PC-3 (cell line): Measurements from ENCODE around the gene SAFB. TPM values are rescaled to one million over a fixed set of nuclear protein-coding genes. Genes with fewer than 3 reads are reported as not detected.

Experiments used
- ATAC-seq: fragments of 200-7000 bp; cut with Tn5 transposase; 2 replicates; pipeline ENCODE4 v1.9.1; 2020; ENCODE audit warnings: mild to moderate bottlenecking, moderate library complexity
- BruUV-seq: library from RNA; stranded (reverse); fragments of 400-500 nt; replicated peaks from 2 replicates; lab custom pipeline; 2021; lab: Mats Ljungman, UMichigan
- CTCF ChIA-PET: fragments of 300-600 bp; sonication (Branson Sonifier 250); formaldehyde crosslinking; loops from one replicate; lab custom pipeline; 2022; ENCODE audit warnings: antibody characterized with exemption; lab: Charles Lee
- POLR2A ChIA-PET: fragments of 300-600 bp; sonication (Branson Sonifier 250); formaldehyde crosslinking; loops from one replicate; lab custom pipeline; 2022; ENCODE audit warnings: antibody characterized with exemption; ENCODE audit not compliant: unreplicated experiment; lab: Charles Lee
- DNase-seq: peaks from one replicate; pipeline ENCODE4 v3.0.0-alpha.2; 2015
- H2AFZ ChIP-seq: fragments of 300-600 bp; sonication (generic); 2 replicates; pipeline ENCODE4 v1.6.0; 2016; ENCODE audit warnings: antibody characterized with exemption, low read length
- H3F3A ChIP-seq: fragments of 300-600 bp; sonication (generic); one replicate; pipeline ENCODE4 v1.6.0; 2017; ENCODE audit warnings: antibody characterized with exemption, low read length, control low read depth, mild to moderate bottlenecking; ENCODE audit not compliant: unreplicated experiment
- H3K27ac ChIP-seq: fragments of 300-600 bp; sonication (generic); 2 replicates; pipeline ENCODE4 v1.5.1; 2016; ENCODE audit warnings: mild to moderate bottlenecking, low read length
- H3K27me3 ChIP-seq: fragments of 300-600 bp; sonication (generic); 2 replicates; pipeline ENCODE4 v1.6.1; 2016; ENCODE audit warnings: low read length, mixed read lengths
- H3K36me3 ChIP-seq: fragments of 300-600 bp; sonication (generic); 2 replicates; pipeline ENCODE4 v1.6.1; 2016; ENCODE audit warnings: low read depth, mixed run types, low read length, mixed read lengths
- H3K4me1 ChIP-seq: fragments of 300-600 bp; sonication (generic); 2 replicates; pipeline ENCODE4 v1.5.1; 2016; ENCODE audit warnings: low read length; ENCODE audit not compliant: insufficient read depth
- H3K4me2 ChIP-seq: fragments of 300-600 bp; sonication (generic); 2 replicates; pipeline ENCODE4 v1.6.0; 2016; ENCODE audit warnings: low read length
- H3K4me3 ChIP-seq: fragments of 300-600 bp; sonication (generic); 2 replicates; pipeline ENCODE4 v1.5.1; 2016; ENCODE audit warnings: mild to moderate bottlenecking, low read length, mixed read lengths
- H3K79me2 ChIP-seq: fragments of 300-600 bp; sonication (generic); 2 replicates; pipeline ENCODE4 v1.6.1; 2017; ENCODE audit warnings: low read length, mixed read lengths
- H3K9ac ChIP-seq: fragments of 300-600 bp; sonication (generic); 2 replicates; pipeline ENCODE4 v1.6.0; 2016; ENCODE audit warnings: mild to moderate bottlenecking, low read length
- H3K9me2 ChIP-seq: fragments of 300-600 bp; sonication (generic); replicated peaks from 2 replicates; pipeline ENCODE4 v1.6.1; 2016; ENCODE audit warnings: mixed run types, low read length, mixed read lengths
- H3K9me3 ChIP-seq: fragments of 300-600 bp; sonication (generic); 2 replicates; pipeline ENCODE4 v1.6.1; 2016; ENCODE audit warnings: low read length, mixed read lengths
- H4K20me1 ChIP-seq: fragments of 300-600 bp; sonication (generic); 2 replicates; pipeline ENCODE4 v1.6.1; 2016; ENCODE audit warnings: low read length, mixed read lengths
- EZH2 ChIP-seq: fragments of 300-600 bp; sonication (generic); IDR thresholded peaks from one replicate; pipeline ENCODE4 v1.6.1; 2017; ENCODE audit warnings: antibody characterized with exemption, mild to moderate bottlenecking, low read length; ENCODE audit not compliant: unreplicated experiment
- EZH2phosphoT487 ChIP-seq: fragments of 300-600 bp; sonication (generic); IDR thresholded peaks from 2 replicates; pipeline ENCODE4 v1.6.1; 2018; ENCODE audit warnings: mild to moderate bottlenecking, antibody characterized with exemption, low read length, borderline replicate concordance
- intact Hi-C: fragments of 100-400 bp; cut with micrococcal nuclease; formaldehyde crosslinking; loops from 2 replicates; pipeline ENCODE4 v1.9.0; 2023
- total RNA-seq: library from RNA; depleted of rRNA; stranded (reverse); fragments of >200 nt; gene quantifications from 2 replicates; pipeline ENCODE4 v1.2.3, GENCODE V29; 2014
- TF ChIP-seq, protein P1 (sequence below): fragments of 300-600 bp; sonication (generic); conservative IDR thresholded peaks from 2 replicates; pipeline ENCODE4 v1.5.1; 2017; ENCODE audit warnings: antibody characterized with exemption, low read depth, mild to moderate bottlenecking, low read length

SAFB gene
- total RNA-seq, 1 experiment from 2014 or later = 94.9 TPM

DNA sequence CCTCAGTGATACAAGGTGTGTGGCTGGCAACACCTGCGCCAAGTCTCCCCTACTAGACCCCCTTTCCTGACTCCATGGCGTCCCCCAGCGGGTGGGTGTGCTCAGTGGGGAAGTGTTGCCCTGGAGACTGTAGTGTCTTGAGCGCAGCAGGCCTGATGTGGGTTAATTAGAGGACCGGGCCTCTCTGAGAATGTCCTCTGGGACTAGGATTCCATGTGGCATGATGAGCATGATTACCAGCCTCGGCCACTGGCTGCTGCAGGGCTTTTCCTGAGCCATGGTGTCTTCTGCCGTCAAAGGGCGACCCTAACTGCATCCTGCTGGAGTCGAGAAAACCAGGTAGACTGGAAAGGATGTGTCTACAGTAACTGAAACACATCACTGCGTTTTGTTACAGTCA, 29.4 kb downstream of the SAFB start:
- peaks cover 5% of the 10 kb centered on the region; the same call in 1 of the 2 replicates for H3K79me2 ChIP-seq
- H3K36me3 ChIP-seq = peaks cover 77% of the 10 kb centered on the region

DNA sequence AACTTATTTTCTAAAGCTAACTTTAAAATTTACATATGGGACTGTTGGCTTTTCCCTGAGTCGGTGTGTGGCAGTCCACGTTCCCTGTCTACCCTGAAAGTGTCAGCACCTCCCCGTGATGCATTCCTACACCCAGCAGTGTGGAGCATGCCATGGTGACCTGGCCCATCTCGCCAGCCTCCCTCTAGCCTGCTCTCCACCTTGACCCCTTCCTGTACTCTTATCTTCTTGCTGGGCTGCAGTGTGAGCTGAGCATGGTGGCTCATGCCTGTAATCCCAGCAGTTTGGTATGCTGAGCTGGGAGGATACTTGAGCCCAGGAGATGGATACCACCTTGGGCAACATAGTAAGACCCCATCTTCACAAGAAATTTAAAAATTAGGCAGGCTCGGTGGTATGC, 32.0 kb downstream of the SAFB start:
- no peak overlapping the region for H2AFZ ChIP-seq
- POLR2A ChIA-PET = no interaction called here
- H3F3A ChIP-seq = no peaks in the 10 kb centered on the region
- ATAC-seq (no peak), DNase-seq (no peak)
- no peaks in the 10 kb centered on the region for H3K9me3 ChIP-seq
- peaks cover 75% of the 10 kb centered on the region for H3K36me3 ChIP-seq
- TF ChIP-seq EZH2 = no peak
- TF ChIP-seq, protein P1, sequence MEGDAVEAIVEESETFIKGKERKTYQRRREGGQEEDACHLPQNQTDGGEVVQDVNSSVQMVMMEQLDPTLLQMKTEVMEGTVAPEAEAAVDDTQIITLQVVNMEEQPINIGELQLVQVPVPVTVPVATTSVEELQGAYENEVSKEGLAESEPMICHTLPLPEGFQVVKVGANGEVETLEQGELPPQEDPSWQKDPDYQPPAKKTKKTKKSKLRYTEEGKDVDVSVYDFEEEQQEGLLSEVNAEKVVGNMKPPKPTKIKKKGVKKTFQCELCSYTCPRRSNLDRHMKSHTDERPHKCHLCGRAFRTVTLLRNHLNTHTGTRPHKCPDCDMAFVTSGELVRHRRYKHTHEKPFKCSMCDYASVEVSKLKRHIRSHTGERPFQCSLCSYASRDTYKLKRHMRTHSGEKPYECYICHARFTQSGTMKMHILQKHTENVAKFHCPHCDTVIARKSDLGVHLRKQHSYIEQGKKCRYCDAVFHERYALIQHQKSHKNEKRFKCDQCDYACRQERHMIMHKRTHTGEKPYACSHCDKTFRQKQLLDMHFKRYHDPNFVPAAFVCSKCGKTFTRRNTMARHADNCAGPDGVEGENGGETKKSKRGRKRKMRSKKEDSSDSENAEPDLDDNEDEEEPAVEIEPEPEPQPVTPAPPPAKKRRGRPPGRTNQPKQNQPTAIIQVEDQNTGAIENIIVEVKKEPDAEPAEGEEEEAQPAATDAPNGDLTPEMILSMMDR = no peak
- no peak for TF ChIP-seq EZH2phosphoT487
- H4K20me1 ChIP-seq = peaks cover 3% of the 10 kb centered on the region; the same call in 1 of the 2 replicates
- no peaks in the 10 kb centered on the region; the same call in 1 of the 2 replicates for H3K79me2 ChIP-seq
- no peaks in the 10 kb centered on the region for H3K27me3 ChIP-seq
- CTCF ChIA-PET = no interaction called here
- intact Hi-C loops = no loop called here
- H3K4me3 ChIP-seq = no peak overlapping the region
- no peaks in the 10 kb centered on the region for H3K9me2 ChIP-seq
- H3K27ac ChIP-seq = no peak overlapping the region
- no peaks in the 10 kb centered on the region for H3K4me1 ChIP-seq
- no peak overlapping the region for H3K9ac ChIP-seq
- BruUV-seq = no TSS peak
- H3K4me2 ChIP-seq = no peak overlapping the region

More for the DNA sequence above, 29.4 kb downstream of the SAFB start:
- Histone ChIP-seq H3K9ac (no peak overlapping the region), H3K9me3 (no peaks in the 10 kb centered on the region), H4K20me1 (peaks cover 3% of the 10 kb centered on the region; the same call in 1 of the 2 replicates), H3K4me1 (no peaks in the 10 kb centered on the region), H3K4me2 (no peak overlapping the region), H3K4me3 (no peak overlapping the region), H3K27ac (no peak overlapping the region), H3K27me3 (no peaks in the 10 kb centered on the region), H3F3A (no peaks in the 10 kb centered on the region), H2AFZ (no peak overlapping the region), H3K9me2 (no peaks in the 10 kb centered on the region)
- TF ChIP-seq, protein P1 = no peak
- TF ChIP-seq EZH2phosphoT487 (no peak), EZH2 (no peak)
- CTCF ChIA-PET = no interaction called here
- DNase-seq (no peak), ATAC-seq (no peak)
- intact Hi-C loops = no loop called here
- POLR2A ChIA-PET = no interaction called here
- BruUV-seq = no TSS peak

DNA sequence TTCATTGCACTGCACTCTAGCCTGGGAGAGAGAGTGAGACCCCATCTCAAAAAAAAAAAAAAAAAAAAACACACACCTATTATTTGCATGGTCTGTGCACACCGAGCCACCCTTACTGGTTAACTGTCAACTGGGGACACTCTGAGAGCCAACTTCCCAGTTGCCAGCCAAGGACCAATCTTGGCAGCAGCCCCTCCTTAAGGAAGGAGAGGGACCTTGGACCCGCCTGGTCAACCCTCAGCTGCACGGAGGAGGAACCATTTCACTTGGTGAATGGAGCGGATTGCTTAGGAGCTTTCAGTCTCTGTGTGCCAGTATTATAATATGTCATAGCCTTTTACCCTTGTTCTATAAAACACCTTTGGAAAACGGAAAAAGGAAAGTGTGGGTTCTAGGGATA, 32.5 kb downstream of the SAFB start:
- CTCF ChIA-PET = no interaction called here
- no peaks in the 10 kb centered on the region for H3K9me2 ChIP-seq
- intact Hi-C loops = no loop called here
- H3K4me3 ChIP-seq = no peak overlapping the region
- DNase-seq (no peak), ATAC-seq (no peak)
- peaks cover 76% of the 10 kb centered on the region for H3K36me3 ChIP-seq
- no peaks in the 10 kb centered on the region for H3K4me1 ChIP-seq
- H3K9ac ChIP-seq = no peak overlapping the region
- no peak overlapping the region for H2AFZ ChIP-seq
- no TSS peak for BruUV-seq
- no peaks in the 10 kb centered on the region for H3K27me3 ChIP-seq
- H3K79me2 ChIP-seq = no peaks in the 10 kb centered on the region
- no peaks in the 10 kb centered on the region for H3F3A ChIP-seq
- TF ChIP-seq EZH2phosphoT487 = no peak
- TF ChIP-seq, protein P1 = no peak
- no peak for TF ChIP-seq EZH2
- H3K27ac ChIP-seq = no peak overlapping the region
- POLR2A ChIA-PET = no interaction called here
- H4K20me1 ChIP-seq = peaks cover 3% of the 10 kb centered on the region; the same call in 1 of the 2 replicates
- no peak overlapping the region for H3K4me2 ChIP-seq
- no peaks in the 10 kb centered on the region for H3K9me3 ChIP-seq
